ENCODE data around the gene KATNAL2.

DNA sequence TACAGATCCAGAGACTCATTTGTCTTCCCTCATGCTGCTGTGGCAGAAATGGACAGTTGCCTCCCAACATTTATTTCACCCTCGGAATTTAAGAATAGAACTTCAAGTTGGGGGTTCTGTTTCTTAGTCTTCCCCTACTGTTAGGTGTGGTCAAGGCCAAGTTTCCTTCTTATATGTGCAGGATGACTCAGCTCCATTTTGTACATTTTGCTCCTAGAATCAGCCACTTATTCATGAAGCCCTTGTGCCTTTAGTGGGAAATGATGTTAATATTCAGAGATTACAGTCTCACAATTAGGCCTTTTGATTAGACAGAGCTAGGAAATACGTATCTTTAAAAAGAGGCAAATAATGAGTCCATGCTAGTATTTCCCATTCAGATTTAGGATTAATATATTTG, 164.2 kb downstream of the KATNAL2 start:
- TF ChIP-seq, protein P1, sequence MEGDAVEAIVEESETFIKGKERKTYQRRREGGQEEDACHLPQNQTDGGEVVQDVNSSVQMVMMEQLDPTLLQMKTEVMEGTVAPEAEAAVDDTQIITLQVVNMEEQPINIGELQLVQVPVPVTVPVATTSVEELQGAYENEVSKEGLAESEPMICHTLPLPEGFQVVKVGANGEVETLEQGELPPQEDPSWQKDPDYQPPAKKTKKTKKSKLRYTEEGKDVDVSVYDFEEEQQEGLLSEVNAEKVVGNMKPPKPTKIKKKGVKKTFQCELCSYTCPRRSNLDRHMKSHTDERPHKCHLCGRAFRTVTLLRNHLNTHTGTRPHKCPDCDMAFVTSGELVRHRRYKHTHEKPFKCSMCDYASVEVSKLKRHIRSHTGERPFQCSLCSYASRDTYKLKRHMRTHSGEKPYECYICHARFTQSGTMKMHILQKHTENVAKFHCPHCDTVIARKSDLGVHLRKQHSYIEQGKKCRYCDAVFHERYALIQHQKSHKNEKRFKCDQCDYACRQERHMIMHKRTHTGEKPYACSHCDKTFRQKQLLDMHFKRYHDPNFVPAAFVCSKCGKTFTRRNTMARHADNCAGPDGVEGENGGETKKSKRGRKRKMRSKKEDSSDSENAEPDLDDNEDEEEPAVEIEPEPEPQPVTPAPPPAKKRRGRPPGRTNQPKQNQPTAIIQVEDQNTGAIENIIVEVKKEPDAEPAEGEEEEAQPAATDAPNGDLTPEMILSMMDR (IDR thresholded peaks at IDR 0.05), result no peak
- TF ChIP-seq POLR2A (IDR thresholded peaks at IDR 0.05) (no peak), EP300 (IDR thresholded peaks at IDR 0.05) (no peak)
